Endodermal cell (in vitro differentiated cells): ENCODE results near the gene DNAH12. TPM values are rescaled to one million over a fixed set of nuclear protein-coding genes. Genes with fewer than 3 reads are reported as not detected.

Experiments used
- DNase-seq: peaks from one replicate; pipeline ENCODE4 v3.0.0-alpha.2; 2017
- H3K27ac ChIP-seq: 2 replicates; pipeline ENCODE4 v1.5.1; 2013; ENCODE audit warnings: mild to moderate bottlenecking, low read depth, low read length, moderate library complexity
- H3K27me3 ChIP-seq: 2 replicates; pipeline ENCODE4 v1.6.1; 2013; ENCODE audit warnings: mild to moderate bottlenecking, low read length, moderate library complexity; ENCODE audit not compliant: insufficient read depth, control insufficient read depth, poor library complexity, severe bottlenecking
- H3K36me3 ChIP-seq: 2 replicates; pipeline ENCODE4 v1.7.0; 2013; ENCODE audit warnings: mild to moderate bottlenecking, low read length, moderate library complexity; ENCODE audit not compliant: control insufficient read depth, insufficient read depth
- H3K4me1 ChIP-seq: one replicate; pipeline ENCODE4 v1.7.0; 2013; ENCODE audit warnings: low read length; ENCODE audit not compliant: control insufficient read depth, insufficient read depth
- H3K4me3 ChIP-seq: 2 replicates; pipeline ENCODE4 v1.5.1; 2013; ENCODE audit warnings: mild to moderate bottlenecking, low read length, moderate library complexity
- H3K9ac ChIP-seq: 2 replicates; pipeline ENCODE4 v1.6.1; 2013; ENCODE audit warnings: mild to moderate bottlenecking, low read length, moderate library complexity; ENCODE audit not compliant: poor library complexity, severe bottlenecking; ENCODE audit errors: extremely low read depth
- H3K9me3 ChIP-seq: 2 replicates; pipeline ENCODE4 v1.6.1; 2013; ENCODE audit warnings: mild to moderate bottlenecking, low read length, moderate library complexity; ENCODE audit not compliant: control insufficient read depth
- H3K27ac Mint-ChIP-seq: 2 replicates; pipeline ENCODE4 v1.8.0; 2020; ENCODE audit warnings: mixed read lengths
- H3K27me3 Mint-ChIP-seq: 2 replicates; pipeline ENCODE4 v1.8.0; 2021; ENCODE audit warnings: mild to moderate bottlenecking, mixed read lengths; ENCODE audit not compliant: insufficient read depth
- H3K36me3 Mint-ChIP-seq: 2 replicates; pipeline ENCODE4 v1.8.0; 2020; ENCODE audit warnings: low read depth, mixed read lengths
- H3K4me1 Mint-ChIP-seq: 2 replicates; pipeline ENCODE4 v1.8.0; 2020; ENCODE audit warnings: mixed read lengths
- H3K4me3 Mint-ChIP-seq: 2 replicates; pipeline ENCODE4 v1.8.0; 2020; ENCODE audit warnings: mild to moderate bottlenecking, moderate library complexity, mixed read lengths
- H3K9me3 Mint-ChIP-seq: 2 replicates; pipeline ENCODE4 v1.8.0; 2020; ENCODE audit warnings: mild to moderate bottlenecking, mixed read lengths
- WGBS, 2 experiments: methylation state at CpG; one replicate each; pipeline versions ENCODE4 v1.1.5 to v1.1.7; 2013; ENCODE audit warnings: missing lambda C conversion rate in 2 of 2, mixed read lengths in 1 of 2; ENCODE audit not compliant: insufficient coverage in 1 of 2, insufficient read length in 1 of 2; 5-methylcytosine and 5-hydroxymethylcytosine counted together
- total RNA-seq, 2 donors: library from RNA; stranded (reverse); fragmentation: NEBNext Ultra II Directional in 1 of 2; extraction: Animal tissue kit (Norgen Biotek cat#: 25700) in 1 of 2; gene quantifications; 2 replicates in 1 of 2; 3 replicates in 1 of 2; pipeline ENCODE4 v1.2.1, GENCODE V29; 2021
- TF ChIP-seq, protein P1 (sequence below): fragments of 200-600 bp; sonication (generic); conservative IDR thresholded peaks from 2 replicates; pipeline ENCODE4 v1.5.0; 2021; ENCODE audit warnings: antibody characterized with exemption, mild to moderate bottlenecking

DNAH12 gene
- total RNA-seq, 2 donors from 2014 or later, result 0.77 to 2.2 TPM

DNA sequence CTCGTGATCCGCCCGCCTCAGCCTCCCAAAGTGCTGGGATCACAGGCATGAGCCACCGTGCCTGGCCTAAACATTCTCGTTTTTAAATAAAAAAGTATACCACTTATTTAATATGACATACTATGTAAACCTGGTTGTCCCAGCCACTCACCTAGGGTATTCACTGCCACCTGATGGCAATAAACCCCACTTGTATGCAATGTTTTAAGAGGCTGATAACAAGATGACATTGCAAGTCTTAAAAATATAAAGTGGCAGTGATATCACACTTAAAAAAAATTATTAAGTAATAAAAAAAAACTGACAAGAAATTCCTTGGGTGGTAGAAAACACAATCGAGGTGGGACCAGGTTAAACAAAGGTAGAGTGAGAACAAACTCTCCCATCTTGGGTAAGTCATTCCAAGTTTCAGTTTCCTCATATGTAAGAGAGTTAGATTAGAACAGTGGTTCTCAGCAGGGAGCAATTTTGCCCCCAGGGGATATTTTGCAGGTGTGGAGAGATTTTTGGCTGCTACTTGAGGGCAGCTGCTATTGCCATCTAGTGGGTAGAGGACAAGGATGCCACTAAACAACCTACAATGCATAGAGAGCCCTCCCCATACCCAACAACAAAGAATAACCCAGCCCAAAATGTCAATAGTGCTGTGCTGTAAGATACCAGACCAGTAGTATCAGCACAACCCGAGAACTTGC is 38.5 kb upstream of the DNAH12 start:
- Histone ChIP-seq H3K4me3 (no peak overlapping the region), H3K9ac (no peak overlapping the region), H3K27ac (no peak overlapping the region), H3K36me3 (peaks cover 81% of the 10 kb centered on the region), H3K4me1 (peaks cover 4% of the 10 kb centered on the region), H3K27me3 (no peaks in the 10 kb centered on the region), H3K9me3 (no peaks in the 10 kb centered on the region)
- Mint-ChIP-seq H3K4me3 (no peak overlapping the region), H3K27ac (no peak overlapping the region), H3K4me1 (peaks cover 15% of the 10 kb centered on the region), H3K36me3 (peaks cover 66% of the 10 kb centered on the region), H3K27me3 (no peaks in the 10 kb centered on the region), H3K9me3 (no peaks in the 10 kb centered on the region)
- DNase-seq, result peak; percentile 66
- 75 to 93% methylated on average over 1 to 7 of the region's 7 CpGs for WGBS, 2 experiments
- TF ChIP-seq, protein P1, sequence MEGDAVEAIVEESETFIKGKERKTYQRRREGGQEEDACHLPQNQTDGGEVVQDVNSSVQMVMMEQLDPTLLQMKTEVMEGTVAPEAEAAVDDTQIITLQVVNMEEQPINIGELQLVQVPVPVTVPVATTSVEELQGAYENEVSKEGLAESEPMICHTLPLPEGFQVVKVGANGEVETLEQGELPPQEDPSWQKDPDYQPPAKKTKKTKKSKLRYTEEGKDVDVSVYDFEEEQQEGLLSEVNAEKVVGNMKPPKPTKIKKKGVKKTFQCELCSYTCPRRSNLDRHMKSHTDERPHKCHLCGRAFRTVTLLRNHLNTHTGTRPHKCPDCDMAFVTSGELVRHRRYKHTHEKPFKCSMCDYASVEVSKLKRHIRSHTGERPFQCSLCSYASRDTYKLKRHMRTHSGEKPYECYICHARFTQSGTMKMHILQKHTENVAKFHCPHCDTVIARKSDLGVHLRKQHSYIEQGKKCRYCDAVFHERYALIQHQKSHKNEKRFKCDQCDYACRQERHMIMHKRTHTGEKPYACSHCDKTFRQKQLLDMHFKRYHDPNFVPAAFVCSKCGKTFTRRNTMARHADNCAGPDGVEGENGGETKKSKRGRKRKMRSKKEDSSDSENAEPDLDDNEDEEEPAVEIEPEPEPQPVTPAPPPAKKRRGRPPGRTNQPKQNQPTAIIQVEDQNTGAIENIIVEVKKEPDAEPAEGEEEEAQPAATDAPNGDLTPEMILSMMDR, result peak; percentile 63

DNA sequence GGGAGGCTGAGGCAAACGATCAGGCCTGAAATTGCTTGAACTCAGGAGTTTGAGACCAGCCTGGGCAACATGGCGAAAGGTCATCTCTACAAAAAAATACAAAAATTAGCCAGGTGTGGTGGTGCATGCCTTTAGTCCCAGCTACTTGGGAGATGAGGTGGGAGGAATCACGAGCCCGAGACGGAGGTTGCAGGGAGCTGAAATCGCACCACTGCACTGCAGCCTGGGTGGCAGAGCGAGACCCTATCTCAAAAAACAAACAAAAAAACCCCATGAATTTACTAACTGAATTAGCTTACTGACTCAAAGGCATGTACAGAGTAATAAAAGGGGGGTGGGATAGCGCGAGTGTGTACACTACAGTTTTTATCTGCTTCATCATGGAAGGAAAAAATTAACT is 33.7 kb upstream of the DNAH12 start:
- peaks cover 2% of the 10 kb centered on the region for H3K4me1 Mint-ChIP-seq
- no peak overlapping the region for H3K4me3 ChIP-seq
- H3K27me3 Mint-ChIP-seq, result no peaks in the 10 kb centered on the region
- H3K9ac ChIP-seq, result no peak overlapping the region
- no peaks in the 10 kb centered on the region for H3K27me3 ChIP-seq
- no peak overlapping the region for H3K4me3 Mint-ChIP-seq
- H3K36me3 Mint-ChIP-seq, result peaks cover 87% of the 10 kb centered on the region
- peaks cover 98% of the 10 kb centered on the region for H3K36me3 ChIP-seq
- H3K27ac ChIP-seq, result no peak overlapping the region
- H3K9me3 Mint-ChIP-seq, result no peaks in the 10 kb centered on the region
- H3K4me1 ChIP-seq, result no peaks in the 10 kb centered on the region
- 94 to 100% methylated on average over 2 to 9 of the region's 9 CpGs for WGBS, 2 experiments
- no peak for DNase-seq
- H3K27ac Mint-ChIP-seq, result peak overlapping the region; percentile 9
- TF ChIP-seq, protein P1, result no peak
- no peaks in the 10 kb centered on the region for H3K9me3 ChIP-seq

DNA sequence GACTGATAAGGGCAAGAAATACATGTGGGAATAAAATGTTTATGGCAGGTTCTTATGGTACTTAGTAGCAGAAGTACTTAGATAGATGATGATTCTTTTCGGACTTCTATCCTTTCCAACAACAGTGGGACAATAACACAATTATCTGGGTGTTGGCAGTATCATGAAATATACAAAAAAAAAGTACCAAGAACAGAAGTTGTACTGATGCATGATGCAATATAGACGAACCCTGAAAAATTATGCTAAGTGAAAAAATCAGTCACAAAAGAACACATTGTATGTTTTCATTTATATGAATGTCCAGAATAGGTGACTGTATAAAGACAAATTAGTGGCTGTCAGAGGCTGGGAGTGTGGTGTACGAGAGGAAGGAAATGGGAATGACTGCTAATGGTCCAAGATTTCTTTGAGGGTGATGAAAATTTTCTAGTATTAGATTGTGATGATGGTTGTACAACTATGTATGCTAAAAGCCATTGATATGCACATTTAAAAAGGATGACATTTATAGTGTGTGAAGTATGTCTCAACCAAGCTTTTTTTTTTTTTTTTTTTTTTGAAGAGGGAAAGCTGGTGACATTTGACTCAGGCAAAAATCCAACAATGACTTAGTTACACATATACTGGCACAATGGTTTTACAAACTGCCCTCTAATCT is 32.0 kb upstream of the DNAH12 start:
- TF ChIP-seq, protein P1, result no peak
- 92 to 100% methylated on average over 2 to 3 of the region's 3 CpGs for WGBS, 2 experiments
- DNase-seq, result no peak
- Histone ChIP-seq H3K4me1 (no peaks in the 10 kb centered on the region), H3K36me3 (peaks cover 98% of the 10 kb centered on the region), H3K9me3 (no peaks in the 10 kb centered on the region), H3K27ac (no peak overlapping the region), H3K9ac (no peak overlapping the region), H3K27me3 (no peaks in the 10 kb centered on the region), H3K4me3 (no peak overlapping the region)
- Mint-ChIP-seq H3K4me3 (no peak overlapping the region), H3K27me3 (no peaks in the 10 kb centered on the region), H3K27ac (no peak overlapping the region), H3K4me1 (no peaks in the 10 kb centered on the region), H3K36me3 (peaks cover 93% of the 10 kb centered on the region), H3K9me3 (no peaks in the 10 kb centered on the region)
